DND-41 (cell line): ENCODE results near the gene RPRD2.
A peak's percentile ranks its signal among the peaks of the same experiment; 100 is the strongest.

Experiments used
- ATAC-seq: fragments of 200-7000 bp; cut with Tn5 transposase; 3 replicates; pipeline ENCODE4 v1.9.1; 2021; ENCODE audit warnings: low read depth; ENCODE audit not compliant: insufficient read depth
- DNase-seq: peaks from one replicate; pipeline ENCODE4 v3.0.0-alpha.2; 2020
- H2AFZ ChIP-seq: 2 replicates; pipeline ENCODE4 v1.6.0; 2012; ENCODE audit warnings: low read depth, low read length
- H3K27ac ChIP-seq: 2 replicates; pipeline ENCODE4 v1.5.1; 2012; ENCODE audit warnings: low read length, inconsistent platforms
- H3K27me3 ChIP-seq: fragments of 200-600 bp; sonication (generic); 2 replicates; pipeline ENCODE4 v1.6.0; 2012; ENCODE audit warnings: low read length, mild to moderate bottlenecking, inconsistent platforms; ENCODE audit not compliant: insufficient read depth, poor library complexity
- H3K36me3 ChIP-seq: 2 replicates; pipeline ENCODE4 v1.5.1; 2012; ENCODE audit warnings: low read length, inconsistent platforms; ENCODE audit not compliant: insufficient read depth
- H3K4me1 ChIP-seq: 2 replicates; pipeline ENCODE4 v1.5.1; 2012; ENCODE audit warnings: mild to moderate bottlenecking, low read length; ENCODE audit not compliant: insufficient read depth
- H3K4me2 ChIP-seq: 2 replicates; pipeline ENCODE4 v1.6.0; 2012; ENCODE audit warnings: mild to moderate bottlenecking, moderate library complexity, low read length, inconsistent platforms; ENCODE audit not compliant: insufficient read depth
- H3K4me3 ChIP-seq, 2 experiments: fragments of 200-600 bp in 1 of 2; shearing (Covaris generic) in 1 of 2; 2 replicates each; pipeline ENCODE4 v1.5.1; 2012 to 2016; ENCODE audit warnings: inconsistent platforms in 2 of 2, low read length in 2 of 2, mild to moderate bottlenecking in 2 of 2, low read depth in 1 of 2, moderate library complexity in 1 of 2
- H3K79me2 ChIP-seq: 2 replicates; pipeline ENCODE4 v1.6.0; 2012; ENCODE audit warnings: low read length, inconsistent platforms; ENCODE audit not compliant: insufficient read depth
- H3K9ac ChIP-seq: 2 replicates; pipeline ENCODE4 v1.6.0; 2012; ENCODE audit warnings: low read depth, mild to moderate bottlenecking, inconsistent platforms, low read length, moderate library complexity
- H3K9me3 ChIP-seq: 2 replicates; pipeline ENCODE4 v1.5.1; 2012; ENCODE audit warnings: low read length, moderate library complexity, mild to moderate bottlenecking, inconsistent platforms; ENCODE audit not compliant: insufficient read depth, severe bottlenecking
- H4K20me1 ChIP-seq: 2 replicates; pipeline ENCODE4 v1.6.0; 2012; ENCODE audit warnings: low read length; ENCODE audit not compliant: insufficient read depth
- CTCF ChIP-seq: IDR thresholded peaks from 2 replicates; pipeline ENCODE4 v1.5.1; 2012; ENCODE audit warnings: borderline replicate concordance, low read length, moderate library complexity, mild to moderate bottlenecking; ENCODE audit not compliant: poor library complexity, severe bottlenecking; ENCODE audit errors: extremely low read depth
- EZH2 ChIP-seq: IDR thresholded peaks from 3 replicates; pipeline ENCODE4 v1.6.1; 2012; ENCODE audit warnings: borderline replicate concordance, low read depth, mild to moderate bottlenecking, moderate library complexity, low read length, inconsistent platforms; ENCODE audit not compliant: severe bottlenecking

Gene RPRD2

DNA sequence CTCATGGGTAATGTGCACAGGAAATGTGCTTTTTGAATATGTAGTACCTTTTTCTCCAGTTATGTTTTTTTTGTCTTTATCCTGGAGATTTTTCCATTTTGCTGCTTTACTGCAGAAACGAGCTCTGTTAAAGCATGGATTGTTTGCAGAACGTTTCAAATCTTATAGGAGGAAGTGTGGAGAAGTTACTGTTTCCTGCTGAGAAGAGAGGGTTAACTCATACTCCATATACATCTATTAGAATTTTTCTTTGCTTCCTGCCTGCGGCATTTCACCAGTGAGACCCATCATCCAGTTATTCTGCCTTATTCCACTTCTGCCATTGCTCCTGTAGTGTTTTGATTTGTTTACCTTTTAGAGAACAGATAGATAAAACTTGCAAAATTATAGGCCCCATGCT is 2.0 kb downstream of the RPRD2 start:
- Histone ChIP-seq H3K27ac (peak overlapping the region; percentile 88), H2AFZ (peak overlapping the region; percentile 82), H3K9ac (peak overlapping the region; percentile 87), H3K4me2 (peak overlapping the region; percentile 70), H3K4me3 (peak overlapping the region; percentile 53 to 65), H4K20me1 (peaks cover 11% of the 10 kb centered on the region; the same call in 1 of the 2 replicates), H3K9me3 (no peaks in the 10 kb centered on the region), H3K79me2 (peaks cover 70% of the 10 kb centered on the region), H3K27me3 (no peaks in the 10 kb centered on the region), H3K4me1 (peaks cover 39% of the 10 kb centered on the region), H3K36me3 (no peaks in the 10 kb centered on the region; the same call in 1 of the 2 replicates)
- DNase-seq (peak; percentile 24), ATAC-seq (no peak)
- TF ChIP-seq EZH2, result no peak
- TF ChIP-seq CTCF, result no peak

GRCh38 chr1:150366416-150367296 is 2.7 kb downstream of the RPRD2 start:
- Histone ChIP-seq H3K9ac (peak overlapping the region; percentile 87), H3K36me3 (no peaks in the 10 kb centered on the region; the same call in 1 of the 2 replicates), H3K4me1 (peaks cover 39% of the 10 kb centered on the region), H3K9me3 (no peaks in the 10 kb centered on the region), H3K79me2 (peaks cover 77% of the 10 kb centered on the region), H3K4me2 (peak overlapping the region; percentile 70), H2AFZ (peak overlapping the region; percentile 82; the same call in 1 of the 2 replicates), H3K27me3 (no peaks in the 10 kb centered on the region), H3K27ac (peak overlapping the region; percentile 88), H4K20me1 (peaks cover 15% of the 10 kb centered on the region; the same call in 1 of the 2 replicates), H3K4me3 (peak overlapping the region; percentile 53 to 65)
- TF ChIP-seq CTCF (no peak), EZH2 (no peak)
- no peak for DNase-seq
- ATAC-seq, result no peak

GRCh38 chr1:150371110-150371509 is 7.2 kb downstream of the RPRD2 start:
- H4K20me1 ChIP-seq, result peaks cover 31% of the 10 kb centered on the region
- H3K4me3 ChIP-seq, result no peak overlapping the region
- DNase-seq (no peak), ATAC-seq (no peak)
- no peak overlapping the region for H3K27ac ChIP-seq
- H3K79me2 ChIP-seq, result peaks cover 98% of the 10 kb centered on the region
- no peaks in the 10 kb centered on the region for H3K9me3 ChIP-seq
- TF ChIP-seq CTCF (no peak), EZH2 (no peak)
- H3K36me3 ChIP-seq, result no peaks in the 10 kb centered on the region
- H2AFZ ChIP-seq, result no peak overlapping the region
- no peak overlapping the region for H3K4me2 ChIP-seq
- H3K27me3 ChIP-seq, result no peaks in the 10 kb centered on the region
- H3K9ac ChIP-seq, result no peak overlapping the region
- peaks cover 35% of the 10 kb centered on the region for H3K4me1 ChIP-seq
